ENCODE measurements around the gene TIMELESS. TPM values are rescaled to one million over a fixed set of nuclear protein-coding genes. Genes with fewer than 3 reads are reported as not detected.

TIMELESS gene
- total RNA-seq, 1 experiment from 2014 or later, result 47.0 TPM

DNA sequence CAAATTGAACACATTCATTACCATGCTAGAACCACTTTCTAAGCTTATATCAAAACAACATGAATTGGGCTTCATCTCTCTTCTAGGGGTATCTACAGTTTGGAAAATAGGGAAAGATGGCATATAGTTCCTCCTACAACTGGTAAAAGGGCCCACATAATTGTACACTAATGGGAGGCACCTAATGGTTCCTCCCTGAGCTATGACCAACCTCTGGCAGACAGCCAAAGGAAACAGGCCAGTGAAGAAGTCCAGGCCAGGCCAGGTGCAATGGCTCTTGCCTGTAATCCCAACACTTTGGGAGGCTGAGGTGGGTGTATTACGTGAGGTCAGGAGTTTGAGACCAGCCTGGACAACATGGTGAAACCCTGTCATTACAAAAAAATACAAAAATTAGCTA, 63.4 kb downstream of the TIMELESS start:
- H3K9ac ChIP-seq (ENCODE audit: low read length), result no peak overlapping the region
- H3K27ac ChIP-seq (ENCODE audit: low read depth, low read length), result no peak overlapping the region
- no peaks in the 10 kb centered on the region for H3K36me3 ChIP-seq (ENCODE audit: control insufficient read depth in 1 of 2, insufficient read depth in 2 of 2, low read length in 2 of 2)
- H3K4me2 ChIP-seq (ENCODE audit: low read length), result no peak overlapping the region
- no peaks in the 10 kb centered on the region for H4K20me1 ChIP-seq (ENCODE audit: insufficient read depth)
- ChIA-PET RAD21 (ENCODE audit: low non-redundant PET in 1 of 2, low total read pairs in 2 of 2, uncharacterized antibody in 2 of 2, unreplicated experiment in 2 of 2) (no interaction called here), CTCF (no interaction called here), POLR2A (interaction anchor here (0.8 to 1.4 kb wide), 2 partner anchors 8 to 26 kb away, joined by 3 to 4 read pairs; partner anchors contain the start of gene STAT2)
- peak; percentile 3 for DNase-seq (ENCODE audit: low read depth, low spot score)
- BruUV-seq (replicated peaks), result no TSS peak
- H2AFZ ChIP-seq (ENCODE audit: low read depth, low read length, poor library complexity, severe bottlenecking), result no peak overlapping the region
- no peak overlapping the region for H3K4me3 ChIP-seq (replicated peaks in 1 of 2; ENCODE audit: low read depth in 1 of 2, low read length in 2 of 2)
- no peaks in the 10 kb centered on the region for H3K9me3 ChIP-seq (ENCODE audit: control insufficient read depth in 1 of 2, insufficient read depth in 1 of 2, low read depth in 1 of 2, low read length in 2 of 2)
- intact Hi-C loops (cut with micrococcal nuclease), result no loop called here
- no peak for TF ChIP-seq ZNF274 (IDR thresholded peaks at IDR 0.05; ENCODE audit: low read depth, low read length)
- TF ChIP-seq, protein P1, sequence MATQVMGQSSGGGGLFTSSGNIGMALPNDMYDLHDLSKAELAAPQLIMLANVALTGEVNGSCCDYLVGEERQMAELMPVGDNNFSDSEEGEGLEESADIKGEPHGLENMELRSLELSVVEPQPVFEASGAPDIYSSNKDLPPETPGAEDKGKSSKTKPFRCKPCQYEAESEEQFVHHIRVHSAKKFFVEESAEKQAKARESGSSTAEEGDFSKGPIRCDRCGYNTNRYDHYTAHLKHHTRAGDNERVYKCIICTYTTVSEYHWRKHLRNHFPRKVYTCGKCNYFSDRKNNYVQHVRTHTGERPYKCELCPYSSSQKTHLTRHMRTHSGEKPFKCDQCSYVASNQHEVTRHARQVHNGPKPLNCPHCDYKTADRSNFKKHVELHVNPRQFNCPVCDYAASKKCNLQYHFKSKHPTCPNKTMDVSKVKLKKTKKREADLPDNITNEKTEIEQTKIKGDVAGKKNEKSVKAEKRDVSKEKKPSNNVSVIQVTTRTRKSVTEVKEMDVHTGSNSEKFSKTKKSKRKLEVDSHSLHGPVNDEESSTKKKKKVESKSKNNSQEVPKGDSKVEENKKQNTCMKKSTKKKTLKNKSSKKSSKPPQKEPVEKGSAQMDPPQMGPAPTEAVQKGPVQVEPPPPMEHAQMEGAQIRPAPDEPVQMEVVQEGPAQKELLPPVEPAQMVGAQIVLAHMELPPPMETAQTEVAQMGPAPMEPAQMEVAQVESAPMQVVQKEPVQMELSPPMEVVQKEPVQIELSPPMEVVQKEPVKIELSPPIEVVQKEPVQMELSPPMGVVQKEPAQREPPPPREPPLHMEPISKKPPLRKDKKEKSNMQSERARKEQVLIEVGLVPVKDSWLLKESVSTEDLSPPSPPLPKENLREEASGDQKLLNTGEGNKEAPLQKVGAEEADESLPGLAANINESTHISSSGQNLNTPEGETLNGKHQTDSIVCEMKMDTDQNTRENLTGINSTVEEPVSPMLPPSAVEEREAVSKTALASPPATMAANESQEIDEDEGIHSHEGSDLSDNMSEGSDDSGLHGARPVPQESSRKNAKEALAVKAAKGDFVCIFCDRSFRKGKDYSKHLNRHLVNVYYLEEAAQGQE (IDR thresholded peaks at IDR 0.05; ENCODE audit: low read depth), result no peak
- TF ChIP-seq FOSL1 (IDR thresholded peaks at IDR 0.05; ENCODE audit: low read depth), result no peak
- no peak for TF ChIP-seq YY1 (IDR thresholded peaks at IDR 0.05; ENCODE audit: extremely low read depth, insufficient replicate concordance, low read depth, low read length)
- TF ChIP-seq SRF (IDR thresholded peaks at IDR 0.05; ENCODE audit: low read depth), result no peak
- no peak for TF ChIP-seq EZH2 (IDR thresholded peaks at IDR 0.05)
- no peak for TF ChIP-seq EGR1 (IDR thresholded peaks at IDR 0.05; ENCODE audit: low read depth)
- TF ChIP-seq JUND (IDR thresholded peaks at IDR 0.05), result no peak
- TF ChIP-seq, protein P2, sequence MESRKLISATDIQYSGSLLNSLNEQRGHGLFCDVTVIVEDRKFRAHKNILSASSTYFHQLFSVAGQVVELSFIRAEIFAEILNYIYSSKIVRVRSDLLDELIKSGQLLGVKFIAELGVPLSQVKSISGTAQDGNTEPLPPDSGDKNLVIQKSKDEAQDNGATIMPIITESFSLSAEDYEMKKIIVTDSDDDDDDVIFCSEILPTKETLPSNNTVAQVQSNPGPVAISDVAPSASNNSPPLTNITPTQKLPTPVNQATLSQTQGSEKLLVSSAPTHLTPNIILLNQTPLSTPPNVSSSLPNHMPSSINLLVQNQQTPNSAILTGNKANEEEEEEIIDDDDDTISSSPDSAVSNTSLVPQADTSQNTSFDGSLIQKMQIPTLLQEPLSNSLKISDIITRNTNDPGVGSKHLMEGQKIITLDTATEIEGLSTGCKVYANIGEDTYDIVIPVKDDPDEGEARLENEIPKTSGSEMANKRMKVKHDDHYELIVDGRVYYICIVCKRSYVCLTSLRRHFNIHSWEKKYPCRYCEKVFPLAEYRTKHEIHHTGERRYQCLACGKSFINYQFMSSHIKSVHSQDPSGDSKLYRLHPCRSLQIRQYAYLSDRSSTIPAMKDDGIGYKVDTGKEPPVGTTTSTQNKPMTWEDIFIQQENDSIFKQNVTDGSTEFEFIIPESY (IDR thresholded peaks at IDR 0.05; ENCODE audit: extremely low read depth, insufficient replicate concordance, low read length), result no peak
- TF ChIP-seq, protein P3, sequence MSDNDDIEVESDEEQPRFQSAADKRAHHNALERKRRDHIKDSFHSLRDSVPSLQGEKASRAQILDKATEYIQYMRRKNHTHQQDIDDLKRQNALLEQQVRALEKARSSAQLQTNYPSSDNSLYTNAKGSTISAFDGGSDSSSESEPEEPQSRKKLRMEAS (IDR thresholded peaks at IDR 0.05), result no peak
- TF ChIP-seq RAD21 (IDR thresholded peaks at IDR 0.05; ENCODE audit: low read depth), result no peak
- TF ChIP-seq CBX3 (IDR thresholded peaks at IDR 0.05; ENCODE audit: low read depth), result no peak
- no peak for TF ChIP-seq CEBPB (IDR thresholded peaks at IDR 0.05; ENCODE audit: low read depth)
- TF ChIP-seq POLR2AphosphoS5 (IDR thresholded peaks at IDR 0.05; ENCODE audit: low read depth, low read length), result no peak
- TF ChIP-seq, protein P4, sequence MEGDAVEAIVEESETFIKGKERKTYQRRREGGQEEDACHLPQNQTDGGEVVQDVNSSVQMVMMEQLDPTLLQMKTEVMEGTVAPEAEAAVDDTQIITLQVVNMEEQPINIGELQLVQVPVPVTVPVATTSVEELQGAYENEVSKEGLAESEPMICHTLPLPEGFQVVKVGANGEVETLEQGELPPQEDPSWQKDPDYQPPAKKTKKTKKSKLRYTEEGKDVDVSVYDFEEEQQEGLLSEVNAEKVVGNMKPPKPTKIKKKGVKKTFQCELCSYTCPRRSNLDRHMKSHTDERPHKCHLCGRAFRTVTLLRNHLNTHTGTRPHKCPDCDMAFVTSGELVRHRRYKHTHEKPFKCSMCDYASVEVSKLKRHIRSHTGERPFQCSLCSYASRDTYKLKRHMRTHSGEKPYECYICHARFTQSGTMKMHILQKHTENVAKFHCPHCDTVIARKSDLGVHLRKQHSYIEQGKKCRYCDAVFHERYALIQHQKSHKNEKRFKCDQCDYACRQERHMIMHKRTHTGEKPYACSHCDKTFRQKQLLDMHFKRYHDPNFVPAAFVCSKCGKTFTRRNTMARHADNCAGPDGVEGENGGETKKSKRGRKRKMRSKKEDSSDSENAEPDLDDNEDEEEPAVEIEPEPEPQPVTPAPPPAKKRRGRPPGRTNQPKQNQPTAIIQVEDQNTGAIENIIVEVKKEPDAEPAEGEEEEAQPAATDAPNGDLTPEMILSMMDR (IDR thresholded peaks at IDR 0.05 in 2 of 3, conservative IDR thresholded peaks at IDR 0.05 in 1 of 3; ENCODE audit: borderline replicate concordance in 1 of 3, insufficient read depth in 1 of 3, low read depth in 2 of 3, low read length in 2 of 3), result no peak
- TF ChIP-seq SP1 (IDR thresholded peaks at IDR 0.05; ENCODE audit: low read depth), result no peak
- no peak for TF ChIP-seq EZH2phosphoT487 (IDR thresholded peaks at IDR 0.05; ENCODE audit: borderline replicate concordance)
- no peak for TF ChIP-seq TCF7L2 (IDR thresholded peaks at IDR 0.05; ENCODE audit: borderline replicate concordance, extremely low read depth, insufficient read depth, insufficient read length)
- TF ChIP-seq ELF1 (IDR thresholded peaks at IDR 0.05; ENCODE audit: borderline replicate concordance, low read depth), result no peak
- ATAC-seq, result no peak
- H3K27me3 ChIP-seq (ENCODE audit: insufficient read depth, low read length), result no peaks in the 10 kb centered on the region
- H3K9me2 ChIP-seq (ENCODE audit: insufficient read depth), result no peaks in the 10 kb centered on the region
- H3K4me1 ChIP-seq (ENCODE audit: control insufficient read depth in 1 of 2, insufficient read depth in 2 of 2, low read length in 2 of 2), result peaks cover 0 to 16% of the 10 kb centered on the region in 2 experiments; a peak in 2 of 4 replicates
- H3K79me2 ChIP-seq (ENCODE audit: insufficient read depth, low read length), result no peaks in the 10 kb centered on the region

Measured in HCT116 (cell line).